ENCODE measurements around the gene DIAPH1. TPM values are rescaled to one million over a fixed set of nuclear protein-coding genes. Genes with fewer than 3 reads are reported as not detected.

Gene DIAPH1
- polyA plus RNA-seq, 3 donors from 2014 or later = 108 to 187 (median 123) TPM

GRCh38 chr5:141636413-141637122 is 17.8 kb upstream of the DIAPH1 start, which contains the start of the genes HDAC3 and RELL2:
TSS of gene HDAC3 (minus strand) at chr5:141636849. CDS start at chr5:141636790, 59 bp downstream.
TSS of gene RELL2 (plus strand) at chr5:141636997. CDS start at chr5:141638226, 1,229 bp downstream.
- Mint-ChIP-seq H3K4me1 (peaks cover 27 to 36% of the 10 kb centered on the region in 2 donors), H3K36me3 (peaks cover 5 to 13% (median 6%) of the 10 kb centered on the region in 3 donors), H3K4me3 (peak within 1 kb of the TSS; percentile 90 to 94 (median 92)), H3K27me3 (ENCODE audit: low read depth in 3 of 3) (peaks cover 0 to 14% (median 5%) of the 10 kb centered on the region in 3 donors), H3K27ac (peak within 1 kb of the TSS; percentile 75 to 94 (median 86)), H3K9me3 (no peaks in the 10 kb centered on the region)
- peak; percentile 91 to 92 (median 91) for DNase-seq

GRCh38 chr5:141636106-141636412 is 17.3 kb upstream of the DIAPH1 start:
- Mint-ChIP-seq H3K4me3 (peak overlapping the region; percentile 90 to 94 (median 92)), H3K27me3 (ENCODE audit: low read depth in 3 of 3) (peaks cover 0 to 14% (median 5%) of the 10 kb centered on the region in 3 donors), H3K36me3 (peaks cover 3 to 11% (median 5%) of the 10 kb centered on the region in 3 donors), H3K9me3 (no peaks in the 10 kb centered on the region), H3K27ac (peak overlapping the region; percentile 75 to 94 (median 86)), H3K4me1 (peaks cover 27 to 36% of the 10 kb centered on the region in 2 donors)
- DNase-seq = no peak

GRCh38 chr5:141635646-141636045 is 16.8 kb upstream of the DIAPH1 start:
- Mint-ChIP-seq H3K27me3 (ENCODE audit: low read depth in 3 of 3) (peaks cover 0 to 14% (median 5%) of the 10 kb centered on the region in 3 donors), H3K27ac (peak overlapping the region; percentile 59 to 94 (median 80)), H3K9me3 (no peaks in the 10 kb centered on the region), H3K36me3 (peaks cover 3 to 9% (median 5%) of the 10 kb centered on the region in 3 donors), H3K4me1 (peaks cover 27 to 36% of the 10 kb centered on the region in 2 donors), H3K4me3 (peak overlapping the region; percentile 90 to 94 (median 92))
- no peak for DNase-seq

- Mint-ChIP-seq H3K36me3 (peaks cover 6 to 11% (median 9%) of the 10 kb centered on the region in 3 donors), H3K27ac (peak overlapping the region in 3 of 6 donors; percentile 19 to 44 (median 41)), H3K27me3 (ENCODE audit: low read depth in 3 of 3) (peaks cover 0 to 14% (median 5%) of the 10 kb centered on the region in 3 donors), H3K9me3 (no peaks in the 10 kb centered on the region), H3K4me1 (peaks cover 27 to 36% of the 10 kb centered on the region in 2 donors), H3K4me3 (peak overlapping the region; percentile 23 to 94 (median 92))
- DNase-seq = no peak
Observed at GRCh38 chr5:141634720-141635119, 15.9 kb upstream of the DIAPH1 start.

- Mint-ChIP-seq H3K27ac (peak overlapping the region in 5 of 6 donors; percentile 4 to 55 (median 17)), H3K9me3 (no peaks in the 10 kb centered on the region), H3K4me3 (no peak overlapping the region), H3K4me1 (peaks cover 27 to 36% of the 10 kb centered on the region in 2 donors), H3K36me3 (peaks cover 10 to 14% (median 11%) of the 10 kb centered on the region in 3 donors), H3K27me3 (ENCODE audit: low read depth in 3 of 3) (peaks cover 0 to 14% (median 5%) of the 10 kb centered on the region in 3 donors)
- DNase-seq = no peak
Observed at GRCh38 chr5:141633871-141634561, 15.2 kb upstream of the DIAPH1 start.

- no peak for DNase-seq
- Mint-ChIP-seq H3K36me3 (peaks cover 16 to 21% (median 21%) of the 10 kb centered on the region in 3 donors), H3K9me3 (no peaks in the 10 kb centered on the region), H3K27me3 (ENCODE audit: low read depth in 3 of 3) (peaks cover 0 to 6% (median 5%) of the 10 kb centered on the region in 3 donors), H3K4me3 (no peak overlapping the region), H3K27ac (no peak overlapping the region), H3K4me1 (peaks cover 18 to 26% of the 10 kb centered on the region in 2 donors)
Observed at GRCh38 chr5:141632650-141633049, 13.8 kb upstream of the DIAPH1 start.

GRCh38 chr5:141630570-141631140 is 11.9 kb upstream of the DIAPH1 start:
- no peaks in the 10 kb centered on the region for H3K9me3 Mint-ChIP-seq
- no peak for DNase-seq
- no peak overlapping the region for H3K4me3 Mint-ChIP-seq
- no peak overlapping the region for H3K27ac Mint-ChIP-seq
- peaks cover 25 to 29% (median 26%) of the 10 kb centered on the region in 3 donors for H3K36me3 Mint-ChIP-seq
- no peaks in the 10 kb centered on the region for H3K27me3 Mint-ChIP-seq (ENCODE audit: low read depth in 3 of 3)
- peaks cover 12 to 18% of the 10 kb centered on the region in 2 donors for H3K4me1 Mint-ChIP-seq

- no peak overlapping the region for H3K4me3 Mint-ChIP-seq
- no peak for DNase-seq
- no peaks in the 10 kb centered on the region for H3K4me1 Mint-ChIP-seq
- H3K36me3 Mint-ChIP-seq = peaks cover 32 to 48% (median 35%) of the 10 kb centered on the region in 3 donors
- H3K27me3 Mint-ChIP-seq (ENCODE audit: low read depth in 3 of 3) = no peaks in the 10 kb centered on the region
- H3K27ac Mint-ChIP-seq = no peak overlapping the region
- no peaks in the 10 kb centered on the region for H3K9me3 Mint-ChIP-seq
Observed at GRCh38 chr5:141628175-141628788, 9.5 kb upstream of the DIAPH1 start.

GRCh38 chr5:141623611-141624010 is 4.8 kb upstream of the DIAPH1 start:
- H3K9me3 Mint-ChIP-seq = no peaks in the 10 kb centered on the region
- H3K36me3 Mint-ChIP-seq = peaks cover 32 to 53% (median 37%) of the 10 kb centered on the region in 3 donors
- H3K4me3 Mint-ChIP-seq = no peak overlapping the region
- peaks cover 0 to 2% of the 10 kb centered on the region in 2 donors for H3K4me1 Mint-ChIP-seq
- peak overlapping the region in 1 of 6 donors; percentile 54 for H3K27ac Mint-ChIP-seq
- DNase-seq = no peak
- H3K27me3 Mint-ChIP-seq (ENCODE audit: low read depth in 3 of 3) = peaks cover 2 to 8% (median 2%) of the 10 kb centered on the region in 3 donors

GRCh38 chr5:141623186-141623585 is 4.4 kb upstream of the DIAPH1 start:
- H3K9me3 Mint-ChIP-seq = no peaks in the 10 kb centered on the region
- no peak overlapping the region for H3K4me3 Mint-ChIP-seq
- peak overlapping the region in 2 of 6 donors; percentile 44 to 54 for H3K27ac Mint-ChIP-seq
- H3K27me3 Mint-ChIP-seq (ENCODE audit: low read depth in 3 of 3) = peaks cover 4 to 12% (median 5%) of the 10 kb centered on the region in 3 donors
- H3K4me1 Mint-ChIP-seq = peaks cover 0 to 2% of the 10 kb centered on the region in 2 donors
- H3K36me3 Mint-ChIP-seq = peaks cover 33 to 51% (median 36%) of the 10 kb centered on the region in 3 donors
- DNase-seq = no peak

- DNase-seq = peak; percentile 54 to 62 (median 58)
- Mint-ChIP-seq H3K4me1 (peaks cover 44 to 47% of the 10 kb centered on the region in 2 donors), H3K36me3 (peaks cover 14 to 15% (median 15%) of the 10 kb centered on the region in 3 donors), H3K4me3 (peak overlapping the region; percentile 97 to 100 (median 100)), H3K9me3 (no peaks in the 10 kb centered on the region), H3K27me3 (ENCODE audit: low read depth in 3 of 3) (peaks cover 7 to 18% (median 9%) of the 10 kb centered on the region in 3 donors), H3K27ac (peak overlapping the region; percentile 93 to 100 (median 97))
Observed at GRCh38 chr5:141618030-141618803, 583 bp downstream of the DIAPH1 start.

- DNase-seq = no peak
- H3K4me3 Mint-ChIP-seq = peak overlapping the region; percentile 97 to 100 (median 100)
- H3K36me3 Mint-ChIP-seq = peaks cover 12% of the 10 kb centered on the region in 3 donors
- peaks cover 50 to 53% of the 10 kb centered on the region in 2 donors for H3K4me1 Mint-ChIP-seq
- peaks cover 7 to 18% (median 9%) of the 10 kb centered on the region in 3 donors for H3K27me3 Mint-ChIP-seq (ENCODE audit: low read depth in 3 of 3)
- H3K27ac Mint-ChIP-seq = peak overlapping the region; percentile 93 to 100 (median 97)
- no peaks in the 10 kb centered on the region for H3K9me3 Mint-ChIP-seq
Observed at GRCh38 chr5:141617682-141618029, 1.1 kb downstream of the DIAPH1 start.

Measured in immature natural killer cell (primary cell).